ENCODE data around the gene DHX57. TPM values are rescaled to one million over a fixed set of nuclear protein-coding genes. Genes with fewer than 3 reads are reported as not detected.
"Not testable (repeated sequence)": the region's sequence is repeated elsewhere in the genome, so short reads cannot be mapped to it uniquely, and the experiment has no call there.

DHX57 gene
- total and polyA plus RNA-seq, 2 donors = 13.8 to 14.0 TPM

GRCh38 chr2:38755891-38756290 is 119.8 kb downstream of the DHX57 start:
- not testable (repeated sequence) for H3K27me3 ChIP-seq (ENCODE audit: control insufficient read depth in 2 of 2, insufficient read depth in 1 of 2, low read length in 1 of 2); H3K4me3 ChIP-seq (ENCODE audit: low read length in 2 of 2); H3K9me3 ChIP-seq (ENCODE audit: control insufficient read depth in 2 of 2, insufficient read depth in 1 of 2, low read length in 1 of 2); H3K4me1 ChIP-seq (ENCODE audit: control insufficient read depth in 2 of 2, insufficient read depth in 2 of 2, low read length in 2 of 2); DNase-seq (ENCODE audit: low read depth in 6 of 9, low spot score in 9 of 9); H3K36me3 ChIP-seq (ENCODE audit: control insufficient read depth in 2 of 2, insufficient read depth in 2 of 2, low read length in 1 of 2); H3K27ac ChIP-seq (ENCODE audit: low read depth in 1 of 2, low read length in 1 of 2)
- WGBS = 97% methylated on average over 31 of the region's 31 CpGs

- Histone ChIP-seq H3K27me3 (ENCODE audit: control insufficient read depth in 2 of 2, insufficient read depth in 1 of 2, low read length in 1 of 2) (no peaks in the 10 kb centered on the region), H3K9me3 (ENCODE audit: control insufficient read depth in 2 of 2, insufficient read depth in 1 of 2, low read length in 1 of 2) (no peaks in the 10 kb centered on the region), H3K27ac (ENCODE audit: low read depth in 1 of 2, low read length in 1 of 2) (peak overlapping the region in 1 of 2 donors; percentile 17), H3K4me1 (ENCODE audit: control insufficient read depth in 2 of 2, insufficient read depth in 2 of 2, low read length in 2 of 2) (peaks cover 11 to 12% of the 10 kb centered on the region in 2 donors), H3K4me3 (ENCODE audit: low read length in 2 of 2) (no peak overlapping the region), H3K36me3 (ENCODE audit: control insufficient read depth in 2 of 2, insufficient read depth in 2 of 2, low read length in 1 of 2) (peaks cover 2 to 4% of the 10 kb centered on the region in 2 donors)
- 20% methylated on average over 3 of the region's 3 CpGs for WGBS
- no peak for DNase-seq (ENCODE audit: low read depth in 6 of 9, low spot score in 9 of 9)
Measured at GRCh38 chr2:38754506-38754905, 121.2 kb downstream of the DHX57 start.

- peaks cover 7% of the 10 kb centered on the region in 2 donors for H3K36me3 ChIP-seq (ENCODE audit: control insufficient read depth in 2 of 2, insufficient read depth in 2 of 2, low read length in 1 of 2)
- H3K27ac ChIP-seq (ENCODE audit: low read depth in 1 of 2, low read length in 1 of 2) = peak overlapping the region in 1 of 2 donors; percentile 26
- no peak overlapping the region for H3K4me3 ChIP-seq (ENCODE audit: low read length in 2 of 2)
- no peak for DNase-seq (ENCODE audit: low read depth in 6 of 9, low spot score in 9 of 9)
- H3K9me3 ChIP-seq (ENCODE audit: control insufficient read depth in 2 of 2, insufficient read depth in 1 of 2, low read length in 1 of 2) = no peaks in the 10 kb centered on the region
- H3K27me3 ChIP-seq (ENCODE audit: control insufficient read depth in 2 of 2, insufficient read depth in 1 of 2, low read length in 1 of 2) = no peaks in the 10 kb centered on the region
- H3K4me1 ChIP-seq (ENCODE audit: control insufficient read depth in 2 of 2, insufficient read depth in 2 of 2, low read length in 2 of 2) = peaks cover 14 to 16% of the 10 kb centered on the region in 2 donors
Measured at GRCh38 chr2:38754049-38754448, 121.7 kb downstream of the DHX57 start.

GRCh38 chr2:38751596-38752410 is 123.9 kb downstream of the DHX57 start:
- Histone ChIP-seq H3K4me1 (ENCODE audit: control insufficient read depth in 2 of 2, insufficient read depth in 2 of 2, low read length in 2 of 2) (peaks cover 22 to 33% of the 10 kb centered on the region in 2 donors), H3K27ac (ENCODE audit: low read depth in 1 of 2, low read length in 1 of 2) (peak overlapping the region; percentile 96 to 98), H3K36me3 (ENCODE audit: control insufficient read depth in 2 of 2, insufficient read depth in 2 of 2, low read length in 1 of 2) (peaks cover 23 to 29% of the 10 kb centered on the region in 2 donors), H3K4me3 (ENCODE audit: low read length in 2 of 2) (peak overlapping the region; percentile 88 to 98), H3K27me3 (ENCODE audit: control insufficient read depth in 2 of 2, insufficient read depth in 1 of 2, low read length in 1 of 2) (no peaks in the 10 kb centered on the region), H3K9me3 (ENCODE audit: control insufficient read depth in 2 of 2, insufficient read depth in 1 of 2, low read length in 1 of 2) (no peaks in the 10 kb centered on the region)
- no peak for DNase-seq (ENCODE audit: low read depth in 6 of 9, low spot score in 9 of 9)
- 42% methylated on average over 18 of the region's 18 CpGs for WGBS

GRCh38 chr2:38750891-38751595 is 124.7 kb downstream of the DHX57 start, which contains the start of gene SRSF7:
SRSF7 (minus strand) TSS chr2:38751361; CDS start chr2:38751256, 105 bp downstream.
- peak; percentile 98 to 100 (median 99) for DNase-seq (ENCODE audit: low read depth in 6 of 9, low spot score in 9 of 9)
- Histone ChIP-seq H3K4me3 (ENCODE audit: low read length in 2 of 2) (peak within 1 kb of the TSS; percentile 88 to 98), H3K4me1 (ENCODE audit: control insufficient read depth in 2 of 2, insufficient read depth in 2 of 2, low read length in 2 of 2) (peaks cover 22 to 33% of the 10 kb centered on the region in 2 donors), H3K27me3 (ENCODE audit: control insufficient read depth in 2 of 2, insufficient read depth in 1 of 2, low read length in 1 of 2) (no peaks in the 10 kb centered on the region), H3K9me3 (ENCODE audit: control insufficient read depth in 2 of 2, insufficient read depth in 1 of 2, low read length in 1 of 2) (no peaks in the 10 kb centered on the region), H3K27ac (ENCODE audit: low read depth in 1 of 2, low read length in 1 of 2) (peak within 1 kb of the TSS; percentile 98 to 100), H3K36me3 (ENCODE audit: control insufficient read depth in 2 of 2, insufficient read depth in 2 of 2, low read length in 1 of 2) (peaks cover 25 to 37% of the 10 kb centered on the region in 2 donors)
- under 1% methylated on average over 68 of the region's 68 CpGs for WGBS

GRCh38 chr2:38750011-38750890 is 125.5 kb downstream of the DHX57 start:
- WGBS = under 1% methylated on average over 59 of the region's 59 CpGs
- peak overlapping the region; percentile 98 to 100 for H3K27ac ChIP-seq (ENCODE audit: low read depth in 1 of 2, low read length in 1 of 2)
- peak overlapping the region; percentile 88 to 98 for H3K4me3 ChIP-seq (ENCODE audit: low read length in 2 of 2)
- H3K27me3 ChIP-seq (ENCODE audit: control insufficient read depth in 2 of 2, insufficient read depth in 1 of 2, low read length in 1 of 2) = no peaks in the 10 kb centered on the region
- peak in 7 of 9 donors; percentile 22 to 69 (median 43) for DNase-seq (ENCODE audit: low read depth in 6 of 9, low spot score in 9 of 9)
- H3K9me3 ChIP-seq (ENCODE audit: control insufficient read depth in 2 of 2, insufficient read depth in 1 of 2, low read length in 1 of 2) = no peaks in the 10 kb centered on the region
- peaks cover 22 to 33% of the 10 kb centered on the region in 2 donors for H3K4me1 ChIP-seq (ENCODE audit: control insufficient read depth in 2 of 2, insufficient read depth in 2 of 2, low read length in 2 of 2)
- H3K36me3 ChIP-seq (ENCODE audit: control insufficient read depth in 2 of 2, insufficient read depth in 2 of 2, low read length in 1 of 2) = peaks cover 28 to 45% of the 10 kb centered on the region in 2 donors

GRCh38 chr2:38748943-38749804 is 126.6 kb downstream of the DHX57 start:
- WGBS = 68% methylated on average over 26 of the region's 26 CpGs
- H3K36me3 ChIP-seq (ENCODE audit: control insufficient read depth in 2 of 2, insufficient read depth in 2 of 2, low read length in 1 of 2) = peaks cover 30 to 54% of the 10 kb centered on the region in 2 donors
- peaks cover 22 to 33% of the 10 kb centered on the region in 2 donors for H3K4me1 ChIP-seq (ENCODE audit: control insufficient read depth in 2 of 2, insufficient read depth in 2 of 2, low read length in 2 of 2)
- no peak overlapping the region for H3K27ac ChIP-seq (ENCODE audit: low read depth in 1 of 2, low read length in 1 of 2)
- H3K4me3 ChIP-seq (ENCODE audit: low read length in 2 of 2) = peak overlapping the region; percentile 88 to 98
- H3K27me3 ChIP-seq (ENCODE audit: control insufficient read depth in 2 of 2, insufficient read depth in 1 of 2, low read length in 1 of 2) = no peaks in the 10 kb centered on the region
- no peak for DNase-seq (ENCODE audit: low read depth in 6 of 9, low spot score in 9 of 9)
- H3K9me3 ChIP-seq (ENCODE audit: control insufficient read depth in 2 of 2, insufficient read depth in 1 of 2, low read length in 1 of 2) = no peaks in the 10 kb centered on the region

- DNase-seq (ENCODE audit: low read depth in 6 of 9, low spot score in 9 of 9) = no peak
- H3K9me3 ChIP-seq (ENCODE audit: control insufficient read depth in 2 of 2, insufficient read depth in 1 of 2, low read length in 1 of 2) = no peaks in the 10 kb centered on the region
- no peak overlapping the region for H3K4me3 ChIP-seq (ENCODE audit: low read length in 2 of 2)
- peaks cover 22 to 33% of the 10 kb centered on the region in 2 donors for H3K4me1 ChIP-seq (ENCODE audit: control insufficient read depth in 2 of 2, insufficient read depth in 2 of 2, low read length in 2 of 2)
- H3K27ac ChIP-seq (ENCODE audit: low read depth in 1 of 2, low read length in 1 of 2) = no peak overlapping the region
- WGBS = 93% methylated on average over 9 of the region's 9 CpGs
- no peaks in the 10 kb centered on the region for H3K27me3 ChIP-seq (ENCODE audit: control insufficient read depth in 2 of 2, insufficient read depth in 1 of 2, low read length in 1 of 2)
- H3K36me3 ChIP-seq (ENCODE audit: control insufficient read depth in 2 of 2, insufficient read depth in 2 of 2, low read length in 1 of 2) = peaks cover 33 to 62% of the 10 kb centered on the region in 2 donors
Measured at GRCh38 chr2:38748391-38748790, 127.3 kb downstream of the DHX57 start.
